Endothelial cell of umbilical vein (primary cell): ENCODE measurements around the gene G0S2. TPM values are rescaled to one million over a fixed set of nuclear protein-coding genes. Genes with fewer than 3 reads are reported as not detected.

Source experiments
- BruUV-seq: library from RNA; stranded (reverse); fragments of 400-500 nt; replicated peaks from 2 replicates; lab custom pipeline; 2021; lab: Mats Ljungman, UMichigan
- CTCF ChIA-PET: fragments of 300-600, 350-600 bp; sonication (Branson Sonifier 250); formaldehyde crosslinking; loops from one replicate; lab custom pipeline; 2021; ENCODE audit warnings: antibody characterized with exemption, inconsistent platforms; lab: Charles Lee
- POLR2A ChIA-PET: fragments of 300-600, 350-600 bp; sonication (Branson Sonifier 250); formaldehyde crosslinking; loops from one replicate; lab custom pipeline; 2021; ENCODE audit warnings: antibody characterized with exemption, inconsistent platforms; lab: Charles Lee
- DNase-seq: peaks from one replicate; pipeline ENCODE4 v3.0.0-alpha.2; 2011; ENCODE audit warnings: low read depth, low spot score
- FAIRE-seq: peaks from 2 replicates; lab custom pipeline; 2011; peaks lifted over from hg19 to GRCh38; lab: Jason Lieb, UNC
- H2AFZ ChIP-seq: 2 replicates; pipeline ENCODE4 v1.6.0; 2012; ENCODE audit warnings: low read depth, low read length, control low read depth, inconsistent platforms
- H3K27ac ChIP-seq: 2 replicates; pipeline ENCODE4 v1.5.1; 2011; ENCODE audit warnings: low read depth, mild to moderate bottlenecking, control low read depth, low read length, moderate library complexity; ENCODE audit not compliant: insufficient read depth
- H3K27me3 ChIP-seq, 2 experiments: 2 replicates each; pipeline versions ENCODE4 v1.6.0 to v1.6.1; 2011; ENCODE audit warnings: low read length in 2 of 2, mixed read lengths in 1 of 2; ENCODE audit not compliant: control insufficient read depth in 2 of 2, insufficient read depth in 2 of 2
- H3K36me3 ChIP-seq, 2 experiments: 2 replicates in 1 of 2; 3 replicates in 1 of 2; pipeline ENCODE4 v1.5.1; 2011; ENCODE audit warnings: low read length in 2 of 2, mild to moderate bottlenecking in 1 of 2, moderate library complexity in 1 of 2; ENCODE audit not compliant: control insufficient read depth in 2 of 2, insufficient read depth in 2 of 2; ENCODE audit errors: extremely low read depth in 1 of 2
- H3K4me1 ChIP-seq: 3 replicates; pipeline ENCODE4 v1.5.1; 2011; ENCODE audit warnings: mild to moderate bottlenecking, low read length; ENCODE audit not compliant: control insufficient read depth, insufficient read depth; ENCODE audit errors: extremely low read depth
- H3K4me2 ChIP-seq: 2 replicates; pipeline ENCODE4 v1.6.1; 2011; ENCODE audit warnings: low read length, control low read depth, mixed read lengths; ENCODE audit not compliant: insufficient read depth
- H3K4me3 ChIP-seq, 3 experiments: fragments of 200-600 bp in 1 of 3; sonication (generic), shearing (Covaris generic) in 1 of 3; replicated peaks in 1 of 3; 2 replicates each; pipeline ENCODE4 v1.5.1; 2011 to 2016; ENCODE audit warnings: control low read depth in 3 of 3, low read length in 3 of 3, mild to moderate bottlenecking in 2 of 3, inconsistent platforms in 1 of 3, low read depth in 1 of 3, moderate library complexity in 1 of 3; ENCODE audit not compliant: insufficient read depth in 1 of 3
- H3K79me2 ChIP-seq: 2 replicates; pipeline ENCODE4 v1.6.0; 2012; ENCODE audit warnings: low read length, inconsistent platforms; ENCODE audit not compliant: control insufficient read depth, insufficient read depth
- H3K9ac ChIP-seq: replicated peaks from 2 replicates; pipeline ENCODE3; 2011; ENCODE audit warnings: low read length, control low read depth; ENCODE audit not compliant: insufficient read depth; ENCODE audit errors: extremely low read depth
- H3K9me1 ChIP-seq: replicated peaks from 3 replicates; pipeline ENCODE4 v1.6.0; 2011; ENCODE audit warnings: mild to moderate bottlenecking, low read length; ENCODE audit not compliant: control insufficient read depth, insufficient read depth; ENCODE audit errors: extremely low read depth
- H3K9me3 ChIP-seq: replicated peaks from 2 replicates; pipeline ENCODE4 v1.5.1; 2012; ENCODE audit warnings: low read length, inconsistent platforms; ENCODE audit not compliant: control insufficient read depth, insufficient read depth
- H4K20me1 ChIP-seq: replicated peaks from 2 replicates; pipeline ENCODE3; 2011; ENCODE audit warnings: mild to moderate bottlenecking, low read length; ENCODE audit not compliant: control insufficient read depth, insufficient read depth; ENCODE audit errors: extremely low read depth
- EZH2 ChIP-seq: IDR thresholded peaks from 2 replicates; pipeline ENCODE4 v1.6.1; 2012; ENCODE audit warnings: borderline replicate concordance, low read depth, mild to moderate bottlenecking, moderate library complexity, low read length, inconsistent platforms; ENCODE audit not compliant: severe bottlenecking
- GATA2 ChIP-seq: IDR thresholded peaks from 2 replicates; pipeline ENCODE4 v1.7.0; 2011; ENCODE audit warnings: low read depth, mild to moderate bottlenecking, moderate library complexity, mixed read lengths, low read length; ENCODE audit not compliant: insufficient read length, insufficient read depth
- JUN ChIP-seq: IDR thresholded peaks from 2 replicates; pipeline ENCODE4 v1.6.1; 2011; ENCODE audit warnings: borderline replicate concordance, low read depth; ENCODE audit not compliant: insufficient read length, insufficient read depth
- MAX ChIP-seq: IDR thresholded peaks from 2 replicates; pipeline ENCODE4 v1.6.1; 2011; ENCODE audit not compliant: insufficient read depth, insufficient read length
- MYC ChIP-seq: IDR thresholded peaks from one replicate; pipeline ENCODE4 v1.6.1; 2011; ENCODE audit warnings: mild to moderate bottlenecking, low read depth, low read length
- POLR2A ChIP-seq: IDR thresholded peaks from 2 replicates; pipeline ENCODE4 v1.6.1; 2012; ENCODE audit warnings: low read depth, mild to moderate bottlenecking, control low read depth, low read length
- POLR2AphosphoS5 ChIP-seq: IDR thresholded peaks from 2 replicates; pipeline ENCODE4 v1.6.1; 2012; ENCODE audit warnings: low read depth, mild to moderate bottlenecking, control low read depth, low read length, moderate library complexity; ENCODE audit not compliant: insufficient read depth
- dilution Hi-C: fragments of 300-500 bp; cut with MboI; formaldehyde crosslinking; loops from one replicate; pipeline ENCODE4 v1.15.0; 2019; ENCODE audit warnings: low sequenced_read_pairs; ENCODE audit not compliant: extremely low pct_ligation_motif_present
- intact Hi-C: fragments of 100-400 bp; cut with micrococcal nuclease; formaldehyde crosslinking; loops from one replicate; pipeline ENCODE4 v1.10.0; 2022
- polyA plus RNA-seq, 4 experiments: library from polyadenylated mRNA; depleted of rRNA in 3 of 4; stranded (reverse) in 3 of 4; unstranded in 1 of 4; fragments of >200 nt; gene quantifications; 2 replicates each; pipeline versions ENCODE4 v1.2.1 to v1.2.3, GENCODE V29; 2011 to 2012; ENCODE audit warnings: missing spikeins in 1 of 4
- total RNA-seq: library from RNA; stranded (reverse); gene quantifications from 2 replicates; pipeline ENCODE4 v1.2.3, GENCODE V29; 2021
- TF ChIP-seq, protein P1 (sequence below), 2 donors: IDR thresholded peaks; 1 replicate in 1 of 2; 2 replicates in 1 of 2; pipeline ENCODE4 v1.5.1; 2011; ENCODE audit warnings: low read length in 2 of 2, mild to moderate bottlenecking in 2 of 2, moderate library complexity in 2 of 2, control low read depth in 1 of 2, inconsistent platforms in 1 of 2, low read depth in 1 of 2; ENCODE audit not compliant: insufficient read depth in 1 of 2; ENCODE audit errors: extremely low read depth in 1 of 2

The G0S2 gene
- total and polyA plus RNA-seq, 2 donors (not counting 3 experiments of a cell fraction or from before 2014, with no cell fraction given): 0.91 to 1.9 TPM

DNA sequence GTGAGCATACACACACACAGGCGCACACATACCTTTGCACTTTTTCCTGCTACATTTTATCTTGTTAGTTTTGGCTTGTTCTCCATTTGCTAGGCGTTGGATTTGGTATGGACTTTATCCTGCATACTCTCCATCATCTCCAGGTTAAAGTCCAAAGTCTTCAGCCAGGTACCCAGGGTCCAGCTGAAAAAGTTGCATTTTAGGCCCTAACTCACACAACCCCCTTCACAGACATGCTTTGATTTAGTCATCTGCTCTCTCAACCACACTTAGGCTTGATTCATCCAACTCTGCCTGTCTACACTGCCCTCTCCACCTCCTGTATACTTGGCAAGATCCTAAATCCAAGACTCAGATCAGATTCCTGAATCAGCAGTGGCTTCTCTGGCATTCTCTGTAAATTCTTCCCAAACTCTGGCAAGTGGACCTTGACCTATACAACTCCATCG lies 12.3 kb upstream of the G0S2 start:
- DNase-seq (no peak), FAIRE-seq (no peak)
- dilution Hi-C loops (no loop called here), intact Hi-C loops (no loop called here)
- H3K4me1 ChIP-seq: peaks cover 10% of the 10 kb centered on the region
- H3K4me3 ChIP-seq: no peak overlapping the region
- no TSS peak for BruUV-seq
- H4K20me1 ChIP-seq: no peaks in the 10 kb centered on the region
- H3K9me3 ChIP-seq: no peaks in the 10 kb centered on the region
- no peak overlapping the region for H2AFZ ChIP-seq
- no peak overlapping the region for H3K4me2 ChIP-seq
- H3K79me2 ChIP-seq: no peaks in the 10 kb centered on the region
- H3K27me3 ChIP-seq: peaks cover 0 to 2% of the 10 kb centered on the region in 2 experiments
- H3K36me3 ChIP-seq: no peaks in the 10 kb centered on the region
- CTCF ChIA-PET: no interaction called here
- H3K9ac ChIP-seq: no peak overlapping the region
- POLR2A ChIA-PET: no interaction called here
- no peak overlapping the region for H3K27ac ChIP-seq
- TF ChIP-seq EZH2 (no peak), POLR2A (no peak), GATA2 (no peak), JUN (no peak), MAX (no peak)
- TF ChIP-seq, protein P1, sequence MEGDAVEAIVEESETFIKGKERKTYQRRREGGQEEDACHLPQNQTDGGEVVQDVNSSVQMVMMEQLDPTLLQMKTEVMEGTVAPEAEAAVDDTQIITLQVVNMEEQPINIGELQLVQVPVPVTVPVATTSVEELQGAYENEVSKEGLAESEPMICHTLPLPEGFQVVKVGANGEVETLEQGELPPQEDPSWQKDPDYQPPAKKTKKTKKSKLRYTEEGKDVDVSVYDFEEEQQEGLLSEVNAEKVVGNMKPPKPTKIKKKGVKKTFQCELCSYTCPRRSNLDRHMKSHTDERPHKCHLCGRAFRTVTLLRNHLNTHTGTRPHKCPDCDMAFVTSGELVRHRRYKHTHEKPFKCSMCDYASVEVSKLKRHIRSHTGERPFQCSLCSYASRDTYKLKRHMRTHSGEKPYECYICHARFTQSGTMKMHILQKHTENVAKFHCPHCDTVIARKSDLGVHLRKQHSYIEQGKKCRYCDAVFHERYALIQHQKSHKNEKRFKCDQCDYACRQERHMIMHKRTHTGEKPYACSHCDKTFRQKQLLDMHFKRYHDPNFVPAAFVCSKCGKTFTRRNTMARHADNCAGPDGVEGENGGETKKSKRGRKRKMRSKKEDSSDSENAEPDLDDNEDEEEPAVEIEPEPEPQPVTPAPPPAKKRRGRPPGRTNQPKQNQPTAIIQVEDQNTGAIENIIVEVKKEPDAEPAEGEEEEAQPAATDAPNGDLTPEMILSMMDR (IDR thresholded peaks at IDR 0.05; ENCODE audit: extremely low read depth in 1 of 2, insufficient read depth in 1 of 2, low read depth in 1 of 2, low read length in 2 of 2): no peak
- H3K9me1 ChIP-seq: no peaks in the 10 kb centered on the region

DNA sequence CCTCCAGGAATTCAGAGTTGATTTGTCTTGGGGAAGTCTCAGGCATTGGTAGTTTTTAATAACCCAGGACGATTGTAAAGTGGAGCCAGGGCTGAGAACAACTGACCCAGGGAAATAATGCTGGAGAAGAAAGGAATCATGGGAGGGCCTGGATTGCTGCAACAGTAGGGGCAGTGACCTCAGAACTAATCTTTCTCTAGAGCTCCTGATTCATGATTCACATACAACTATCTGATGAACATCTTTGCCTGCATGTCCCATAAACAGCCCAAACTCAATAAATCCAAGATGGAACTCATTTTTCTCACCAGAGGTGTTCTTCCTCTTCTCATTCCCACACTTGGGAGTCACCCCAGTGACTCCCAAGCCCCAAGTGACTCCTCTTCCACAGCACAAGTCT lies 8.1 kb upstream of the G0S2 start:
- Histone ChIP-seq H3K4me2 (no peak overlapping the region), H2AFZ (no peak overlapping the region), H3K27me3 (peaks cover 4 to 21% of the 10 kb centered on the region in 2 experiments), H4K20me1 (no peaks in the 10 kb centered on the region), H3K4me1 (no peaks in the 10 kb centered on the region), H3K9me3 (no peaks in the 10 kb centered on the region), H3K36me3 (no peaks in the 10 kb centered on the region), H3K9me1 (no peaks in the 10 kb centered on the region), H3K4me3 (no peak overlapping the region), H3K79me2 (no peaks in the 10 kb centered on the region), H3K9ac (no peak overlapping the region), H3K27ac (no peak overlapping the region)
- FAIRE-seq (no peak), DNase-seq (no peak)
- POLR2A ChIA-PET: no interaction called here
- intact Hi-C loops (no loop called here), dilution Hi-C loops (no loop called here)
- TF ChIP-seq EZH2 (no peak), POLR2AphosphoS5 (no peak), POLR2A (no peak), JUN (no peak), MYC (no peak)
- TF ChIP-seq, protein P1 (IDR thresholded peaks at IDR 0.05; ENCODE audit: extremely low read depth in 1 of 2, insufficient read depth in 1 of 2, low read depth in 1 of 2, low read length in 2 of 2): no peak
- no TSS peak for BruUV-seq
- CTCF ChIA-PET: no interaction called here
